ENCODE results near the gene ZFPM1.
A peak's percentile ranks its signal among the peaks of the same experiment; 100 is the strongest.

The ZFPM1 gene

DNA sequence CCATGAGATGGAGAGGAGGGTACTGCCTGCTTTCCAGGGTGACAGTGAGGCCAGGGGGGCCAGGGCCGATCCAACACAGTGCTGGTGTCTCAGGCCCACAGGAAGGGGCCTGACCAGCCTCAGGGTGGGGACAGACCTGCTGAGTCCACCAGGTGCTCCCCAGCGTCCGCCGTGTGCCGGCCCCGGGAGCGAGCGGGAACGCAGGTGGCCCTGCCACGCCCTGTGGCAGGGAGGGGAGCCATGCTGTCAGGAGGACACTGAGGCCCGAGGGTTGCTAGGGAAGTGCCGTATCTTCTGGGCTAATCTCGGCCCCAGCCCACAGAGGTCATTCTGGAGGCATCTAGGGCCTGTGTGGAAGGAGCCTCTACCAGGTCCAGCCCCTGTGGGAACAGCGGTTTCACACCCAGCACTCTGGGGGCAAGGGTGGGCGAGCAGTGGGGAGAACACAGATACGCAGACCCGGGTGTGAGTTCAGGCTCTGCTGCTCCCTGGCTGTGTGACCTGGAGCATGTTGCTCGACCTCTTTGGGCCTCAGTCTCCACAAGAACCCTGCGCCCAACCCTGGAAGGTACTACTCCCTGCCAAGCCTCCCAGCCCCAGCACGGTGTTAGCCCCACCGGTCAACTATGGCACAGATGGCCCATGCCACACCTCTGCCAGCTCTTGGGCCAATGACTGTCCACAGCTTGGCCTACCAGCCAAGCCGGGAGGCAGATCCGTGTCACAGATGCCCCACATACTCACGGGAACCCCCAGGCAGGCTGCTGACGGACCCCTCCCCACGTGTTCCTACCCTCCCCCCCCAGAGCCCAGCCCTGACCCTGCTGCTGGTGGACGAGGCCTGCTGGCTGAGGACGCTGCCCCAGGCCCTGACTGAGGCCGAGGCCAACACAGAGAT, 73.2 kb downstream of the ZFPM1 start:
- no peak for DNase-seq (ENCODE audit: low read depth in 2 of 2)

DNA sequence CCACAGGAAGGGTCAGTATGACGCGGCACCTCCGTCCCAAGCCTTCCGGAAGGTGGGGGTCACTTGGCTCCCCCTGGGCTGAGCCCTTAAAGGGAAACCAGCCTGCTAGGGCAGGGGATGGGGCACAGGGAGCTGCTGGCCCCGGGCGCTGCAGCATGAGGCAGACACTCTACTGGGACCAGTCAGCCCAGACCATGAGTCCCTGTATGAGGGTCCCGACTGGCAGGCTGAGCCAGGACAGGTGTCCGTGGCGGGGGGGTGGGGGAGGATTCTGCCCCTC, 73.8 kb downstream of the ZFPM1 start:
- DNase-seq (ENCODE audit: low read depth in 2 of 2), result no peak

DNA sequence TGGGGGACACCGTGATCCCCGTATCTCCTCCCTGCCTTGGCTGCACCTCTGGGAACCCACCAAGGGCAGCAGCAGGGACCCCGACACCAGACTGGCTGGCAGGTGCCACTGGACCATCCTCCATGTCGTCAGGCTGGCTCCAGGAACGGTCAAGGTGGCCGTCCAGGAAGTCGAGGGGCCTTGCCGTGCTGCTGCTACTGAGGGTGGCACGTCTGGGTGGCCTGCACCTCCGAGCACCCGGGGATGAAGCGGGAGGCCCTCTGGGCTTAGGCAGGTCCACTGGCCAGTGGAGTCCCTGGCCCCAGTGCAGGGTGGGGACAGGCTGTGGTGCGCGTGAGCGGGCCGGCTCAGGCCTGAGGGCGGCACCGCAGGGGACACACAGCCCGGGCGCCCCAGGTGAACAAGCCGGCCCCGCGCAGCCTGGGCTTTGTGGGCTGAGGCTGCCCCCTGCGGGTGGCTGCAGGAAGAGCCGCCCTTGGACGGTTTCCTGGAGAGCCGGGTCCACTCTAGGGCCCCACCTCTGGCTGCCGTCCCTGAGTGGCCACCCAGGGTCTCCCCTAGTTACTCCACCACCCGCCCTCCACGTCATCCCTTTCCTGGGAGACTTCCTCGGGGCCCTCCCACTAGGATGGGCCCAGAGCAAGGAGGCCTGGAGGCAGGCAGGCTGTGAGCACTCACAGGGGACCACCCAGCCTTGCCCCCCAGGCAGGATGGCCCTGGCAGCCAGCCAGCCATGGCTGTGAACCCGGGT, 74.3 kb downstream of the ZFPM1 start:
- DNase-seq (ENCODE audit: low read depth in 2 of 2), result peak; percentile 16 to 36

DNA sequence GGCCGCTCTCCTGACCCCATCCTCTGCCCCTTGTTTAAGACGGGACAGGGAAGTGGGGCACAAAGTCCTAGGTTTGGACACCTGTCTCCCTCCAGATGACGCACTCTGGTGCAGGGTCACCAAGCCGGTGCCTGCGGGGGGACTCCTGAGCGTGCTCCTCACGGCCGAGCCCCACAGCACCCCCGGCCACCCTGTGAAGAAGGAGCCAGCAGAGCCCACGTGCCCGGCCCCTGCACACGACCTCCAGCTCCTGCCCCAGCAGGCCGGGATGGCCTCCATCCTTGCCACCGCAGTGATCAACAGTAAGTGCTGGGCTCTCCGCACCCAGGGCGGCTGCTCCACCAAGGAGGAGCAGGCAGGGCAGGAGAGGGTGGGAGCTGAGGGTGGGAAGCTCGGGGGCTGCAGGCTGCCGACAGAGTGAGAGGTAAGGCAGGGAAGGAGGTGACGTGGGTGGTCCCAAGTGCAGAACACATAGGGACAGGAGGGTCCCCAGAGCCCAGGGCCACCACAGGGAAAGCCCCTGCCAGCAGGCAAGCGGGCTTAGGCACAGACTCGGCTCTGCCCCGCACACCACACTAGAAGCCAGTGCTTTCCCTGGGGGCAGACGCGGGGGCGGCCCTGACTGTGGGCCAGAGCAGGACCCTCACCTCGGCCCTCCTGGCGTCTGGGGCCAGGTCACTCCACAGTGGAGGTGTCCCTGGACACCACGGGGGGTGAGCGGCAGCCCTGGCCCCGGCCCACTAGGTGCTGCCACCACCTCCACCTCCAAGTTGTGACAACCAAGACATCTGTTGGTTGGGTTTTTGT, 75.1 kb downstream of the ZFPM1 start:
- DNase-seq (ENCODE audit: low read depth in 2 of 2), result no peak

DNA sequence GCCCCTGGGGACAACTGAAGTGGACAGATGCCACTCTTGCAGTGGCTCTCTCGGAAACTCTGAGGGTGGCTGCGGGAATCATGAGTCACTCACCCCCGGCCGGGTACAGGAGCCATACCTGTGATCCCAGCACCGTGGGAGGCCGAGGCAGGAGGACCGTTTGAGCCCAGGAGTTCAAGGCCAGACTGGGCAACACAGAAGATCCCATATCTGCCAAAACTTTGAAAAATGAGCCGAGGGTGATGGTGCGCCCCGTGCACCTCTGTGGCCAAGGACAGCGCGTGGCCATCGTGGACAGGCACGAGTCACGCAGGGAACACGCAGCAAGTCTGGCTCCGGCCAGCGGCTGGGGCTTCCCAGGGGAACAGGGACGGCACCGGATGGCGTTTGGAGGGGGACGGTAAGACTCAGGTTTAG, 75.8 kb downstream of the ZFPM1 start:
- DNase-seq (ENCODE audit: low read depth in 2 of 2), result no peak

DNA sequence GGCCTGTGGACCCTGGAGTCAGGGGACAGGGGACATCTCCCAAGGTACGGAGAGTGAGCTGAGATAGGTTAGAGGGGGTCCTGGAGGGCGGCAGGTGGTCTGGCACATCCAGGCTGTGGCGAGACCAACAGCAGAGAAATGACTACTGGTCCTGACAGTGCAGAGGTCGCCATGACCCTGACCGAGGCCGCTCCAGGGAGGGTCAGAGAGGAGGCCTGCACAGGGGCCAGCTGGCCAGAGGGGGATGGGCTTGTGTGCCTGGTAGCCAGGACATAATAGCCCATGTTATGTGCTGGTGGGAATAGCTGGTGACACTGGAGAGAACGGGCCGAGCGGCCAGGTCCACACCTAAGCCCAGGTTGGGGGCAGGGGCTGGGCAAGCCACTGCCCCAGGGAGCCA, 76.5 kb downstream of the ZFPM1 start:
- DNase-seq (ENCODE audit: low read depth in 2 of 2), result no peak

DNA sequence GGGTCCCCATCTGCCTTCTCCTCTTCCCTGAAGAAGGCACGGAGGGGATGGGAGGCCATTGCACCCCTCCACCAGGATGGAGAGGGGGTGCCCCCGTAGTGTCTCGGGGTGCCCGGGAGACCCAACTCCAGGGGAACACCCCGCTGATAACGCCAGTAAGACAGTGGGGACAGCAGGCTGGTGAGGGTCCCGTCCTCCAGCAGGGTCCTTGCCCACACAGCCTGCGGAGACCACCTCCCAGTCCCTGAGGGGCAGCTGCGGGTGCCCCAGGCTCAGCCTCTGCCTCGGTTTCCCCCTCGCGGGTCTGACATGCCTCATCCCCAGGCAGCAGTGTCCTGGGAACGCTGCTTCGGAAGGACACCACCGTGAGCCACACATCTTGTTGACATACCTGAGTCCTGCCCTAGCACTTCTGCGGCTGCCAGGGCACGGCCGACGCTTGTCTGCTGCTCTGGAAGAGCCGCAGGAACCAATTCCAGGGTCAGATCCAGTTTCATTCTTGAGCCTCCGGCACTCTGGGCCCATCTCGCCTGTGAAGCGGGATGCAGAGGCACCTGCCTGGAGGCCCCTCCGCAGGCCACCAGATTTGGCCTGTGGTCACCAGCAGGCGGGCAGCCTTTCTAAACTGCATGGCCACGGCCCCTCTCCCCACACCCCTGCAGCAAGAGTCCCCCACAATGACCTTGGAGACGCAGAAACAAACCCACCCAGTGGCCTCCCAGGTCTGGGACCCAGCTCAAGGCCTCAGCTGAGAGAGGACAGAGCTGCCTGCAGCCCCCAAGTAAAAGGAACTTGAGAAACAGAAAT, 77.2 kb downstream of the ZFPM1 start:
- DNase-seq (ENCODE audit: low read depth in 2 of 2), result no peak

DNA sequence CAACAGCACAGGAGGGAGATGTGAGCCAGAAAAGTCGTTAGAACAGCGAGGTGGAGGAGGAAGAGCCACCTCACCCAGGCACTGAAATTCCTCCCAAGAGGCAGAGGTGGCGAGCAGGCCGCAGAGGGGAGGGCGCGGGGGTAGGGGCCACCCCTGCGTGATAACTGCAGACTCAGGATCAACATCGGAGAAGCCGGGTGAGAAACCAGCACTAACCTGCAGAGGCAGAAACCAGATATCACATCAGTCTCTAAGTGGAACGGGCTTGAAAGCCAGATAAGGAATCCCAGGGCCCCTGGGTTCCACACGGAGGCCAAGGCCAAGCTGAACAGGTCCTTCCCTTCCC, 77.8 kb downstream of the ZFPM1 start:
- DNase-seq (ENCODE audit: low read depth in 2 of 2), result no peak

DNA sequence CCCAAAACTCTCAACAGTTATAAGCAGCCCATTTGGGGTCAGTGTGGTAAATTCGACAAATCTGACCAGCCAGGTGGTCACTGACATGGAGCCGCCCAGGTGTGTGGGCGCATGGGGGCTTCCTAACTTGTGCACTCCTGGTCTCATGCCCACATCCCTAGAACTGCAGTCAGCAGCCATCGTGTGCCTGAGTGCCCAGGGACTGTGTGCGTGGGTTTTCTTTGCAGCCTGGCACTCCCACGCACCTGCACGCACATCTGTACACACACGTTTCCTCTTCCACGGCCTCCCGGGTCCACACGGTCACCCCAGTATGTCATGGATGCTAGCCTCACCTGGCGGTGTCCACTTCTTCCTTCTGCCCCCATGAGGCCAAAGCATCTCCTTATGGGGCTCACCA, 78.3 kb downstream of the ZFPM1 start:
- DNase-seq (ENCODE audit: low read depth in 2 of 2), result no peak

DNA sequence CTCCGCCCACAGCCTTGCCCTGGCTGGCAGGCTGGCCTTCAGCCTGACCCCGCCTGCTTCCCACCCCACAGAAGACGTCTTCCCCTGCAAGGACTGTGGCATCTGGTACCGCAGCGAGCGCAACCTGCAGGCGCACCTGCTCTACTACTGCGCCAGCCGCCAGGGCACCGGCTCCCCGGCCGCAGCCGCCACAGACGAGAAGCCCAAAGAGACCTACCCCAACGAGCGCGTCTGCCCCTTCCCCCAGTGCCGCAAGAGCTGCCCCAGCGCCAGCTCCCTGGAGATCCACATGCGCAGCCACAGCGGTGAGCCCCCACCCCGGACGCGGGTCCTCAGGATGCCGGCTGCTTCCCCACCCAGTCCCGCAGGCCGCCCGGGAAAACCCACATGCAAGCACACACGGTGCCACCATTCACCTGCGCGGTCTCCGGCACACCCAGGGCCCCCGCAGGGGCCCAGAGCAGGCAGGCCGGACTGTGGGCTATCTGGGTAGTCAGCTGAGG, 78.9 kb downstream of the ZFPM1 start:
- no peak for DNase-seq (ENCODE audit: low read depth in 2 of 2)

DNA sequence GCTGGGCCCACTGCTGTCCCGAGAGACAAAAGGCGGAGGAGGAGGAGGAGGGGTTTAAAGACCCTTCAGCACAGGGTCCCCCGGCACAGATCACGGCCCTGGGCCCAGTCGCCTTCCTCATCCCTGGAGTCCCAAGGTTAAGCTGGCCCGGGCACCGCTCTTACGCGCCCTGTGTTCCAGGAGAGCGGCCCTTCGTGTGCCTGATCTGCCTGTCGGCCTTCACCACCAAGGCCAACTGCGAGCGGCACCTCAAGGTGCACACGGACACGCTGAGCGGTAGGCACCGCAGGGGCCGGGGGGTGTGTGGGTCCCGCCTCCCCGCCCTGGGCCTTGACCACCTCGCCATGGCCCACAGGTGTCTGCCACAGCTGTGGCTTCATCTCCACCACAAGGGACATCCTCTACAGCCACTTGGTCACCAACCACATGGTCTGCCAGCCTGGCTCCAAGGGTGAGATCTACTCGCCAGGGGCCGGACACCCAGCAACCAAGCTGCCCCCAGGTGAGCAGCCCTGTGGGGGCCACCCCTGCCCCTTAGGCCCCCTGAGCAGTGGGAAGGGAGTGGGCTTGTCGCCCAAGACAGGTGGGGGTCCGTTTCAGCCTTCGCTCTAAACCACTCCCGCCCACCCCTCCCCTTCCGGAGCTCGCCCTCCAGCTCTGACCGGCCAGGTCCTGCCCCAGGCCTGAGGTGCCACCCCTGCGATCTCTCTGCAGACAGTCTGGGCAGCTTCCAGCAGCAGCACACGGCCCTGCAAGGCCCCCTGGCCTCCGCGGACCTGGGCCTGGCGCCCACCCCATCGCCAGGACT, 79.6 kb downstream of the ZFPM1 start:
- DNase-seq (ENCODE audit: low read depth in 2 of 2), result no peak

DNA sequence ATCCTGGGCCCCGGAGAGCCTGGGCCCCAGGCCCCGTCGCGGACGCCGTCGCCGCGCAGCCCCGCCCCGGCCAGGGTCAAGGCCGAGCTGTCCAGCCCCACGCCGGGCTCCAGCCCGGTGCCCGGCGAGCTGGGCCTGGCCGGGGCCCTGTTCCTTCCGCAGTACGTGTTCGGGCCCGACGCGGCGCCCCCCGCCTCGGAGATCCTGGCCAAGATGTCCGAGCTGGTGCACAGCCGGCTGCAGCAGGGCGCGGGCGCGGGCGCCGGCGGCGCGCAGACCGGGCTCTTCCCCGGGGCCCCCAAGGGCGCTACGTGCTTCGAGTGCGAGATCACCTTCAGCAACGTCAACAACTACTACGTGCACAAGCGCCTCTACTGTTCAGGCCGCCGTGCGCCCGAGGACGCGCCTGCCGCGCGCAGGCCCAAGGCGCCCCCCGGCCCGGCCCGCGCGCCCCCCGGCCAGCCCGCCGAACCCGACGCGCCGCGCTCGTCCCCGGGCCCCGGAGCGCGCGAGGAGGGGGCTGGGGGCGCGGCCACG, 80.4 kb downstream of the ZFPM1 start:
- no peak for DNase-seq (ENCODE audit: low read depth in 2 of 2)

DNA sequence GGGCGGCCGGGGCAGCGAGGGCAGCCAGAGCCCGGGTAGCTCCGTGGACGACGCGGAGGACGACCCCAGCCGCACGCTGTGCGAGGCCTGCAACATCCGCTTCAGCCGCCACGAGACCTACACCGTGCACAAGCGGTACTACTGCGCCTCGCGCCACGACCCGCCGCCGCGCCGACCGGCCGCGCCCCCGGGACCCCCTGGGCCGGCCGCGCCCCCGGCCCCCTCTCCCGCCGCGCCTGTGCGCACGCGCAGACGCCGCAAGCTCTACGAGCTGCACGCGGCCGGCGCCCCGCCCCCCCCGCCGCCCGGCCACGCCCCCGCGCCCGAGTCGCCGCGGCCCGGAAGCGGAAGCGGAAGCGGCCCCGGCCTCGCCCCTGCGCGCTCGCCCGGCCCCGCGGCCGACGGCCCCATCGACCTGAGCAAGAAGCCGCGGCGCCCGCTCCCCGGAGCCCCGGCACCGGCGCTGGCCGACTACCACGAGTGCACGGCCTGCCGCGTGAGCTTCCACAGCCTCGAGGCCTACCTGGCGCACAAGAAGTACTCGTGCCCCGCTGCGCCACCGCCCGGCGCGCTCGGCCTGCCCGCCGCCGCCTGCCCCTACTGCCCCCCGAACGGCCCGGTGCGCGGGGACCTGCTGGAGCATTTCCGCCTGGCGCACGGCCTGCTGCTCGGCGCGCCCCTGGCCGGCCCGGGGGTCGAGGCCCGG, 81.0 kb downstream of the ZFPM1 start:
- peak; percentile 46 to 69 for DNase-seq (ENCODE audit: low read depth in 2 of 2)

DNA sequence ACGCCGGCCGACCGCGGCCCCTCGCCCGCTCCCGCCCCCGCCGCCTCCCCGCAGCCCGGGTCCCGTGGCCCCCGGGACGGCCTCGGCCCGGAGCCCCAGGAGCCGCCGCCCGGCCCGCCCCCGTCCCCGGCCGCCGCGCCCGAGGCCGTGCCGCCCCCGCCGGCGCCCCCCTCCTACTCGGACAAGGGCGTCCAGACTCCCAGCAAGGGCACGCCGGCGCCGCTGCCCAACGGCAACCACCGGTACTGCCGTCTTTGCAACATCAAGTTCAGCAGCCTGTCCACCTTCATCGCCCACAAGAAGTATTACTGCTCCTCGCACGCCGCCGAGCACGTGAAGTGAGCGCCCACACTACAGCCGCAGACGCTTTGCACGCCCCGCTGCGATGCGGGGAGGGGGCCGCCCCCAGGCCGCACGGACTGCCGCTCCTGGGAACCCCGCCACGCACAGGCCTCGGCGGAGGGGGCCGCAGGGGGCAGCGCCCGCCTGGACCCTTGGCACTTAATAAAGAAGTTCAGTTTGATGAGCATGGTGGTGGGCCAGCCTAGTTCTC, 81.6 kb downstream of the ZFPM1 start:
- DNase-seq (ENCODE audit: low read depth in 2 of 2), result no peak

DNA sequence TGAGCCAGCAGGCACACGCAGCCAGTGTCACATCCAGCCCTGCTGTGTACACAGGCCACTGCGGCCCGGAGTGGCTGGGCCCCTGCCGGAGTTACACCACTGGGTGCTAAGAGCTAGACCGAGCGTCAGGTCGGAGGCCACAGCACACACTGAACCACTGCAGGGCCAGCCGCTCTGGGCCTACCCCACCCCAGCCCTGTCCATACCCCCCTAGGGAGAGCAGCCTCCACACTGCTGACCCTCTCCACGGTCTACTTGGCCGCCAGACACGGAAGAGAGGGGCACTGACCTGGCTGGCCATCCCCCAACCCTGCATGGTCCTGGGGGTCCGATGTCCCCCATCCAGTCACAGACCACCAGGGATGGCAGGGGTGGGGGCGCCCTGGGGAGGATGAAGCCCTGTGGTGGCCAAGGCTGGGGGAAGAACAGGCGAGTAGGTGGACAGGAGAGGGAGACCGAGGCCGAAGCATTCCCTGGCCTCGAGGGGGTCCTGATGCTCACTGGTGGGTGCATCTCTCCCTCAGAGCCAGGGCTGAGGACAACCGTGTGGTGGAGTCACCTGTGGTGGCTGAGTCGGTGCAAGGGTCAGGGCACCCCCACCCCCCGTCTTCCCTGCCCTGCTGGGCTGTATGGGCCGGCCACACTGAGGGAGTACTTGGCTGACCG, 82.2 kb downstream of the ZFPM1 start:
- no peak for DNase-seq (ENCODE audit: low read depth in 2 of 2)

DNA sequence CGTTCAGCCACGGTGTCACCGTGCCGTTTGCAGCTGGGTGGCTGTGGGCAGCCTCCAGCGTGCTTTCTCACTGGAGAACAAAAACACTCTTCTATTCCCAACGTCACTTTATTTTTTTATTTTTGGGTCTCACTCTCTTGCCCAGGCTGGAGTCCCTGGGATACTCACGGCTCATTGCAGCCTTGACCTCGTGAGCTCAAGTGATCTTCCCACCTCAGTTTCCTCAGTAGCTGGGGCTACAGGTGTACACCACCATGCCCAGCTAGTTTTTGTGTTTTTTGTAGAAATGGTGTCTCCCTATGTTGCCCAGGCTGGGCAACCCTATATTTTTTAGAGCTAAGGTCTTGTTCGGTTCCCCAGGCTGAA, 82.8 kb downstream of the ZFPM1 start:
- DNase-seq (ENCODE audit: low read depth in 2 of 2), result no peak

DNA sequence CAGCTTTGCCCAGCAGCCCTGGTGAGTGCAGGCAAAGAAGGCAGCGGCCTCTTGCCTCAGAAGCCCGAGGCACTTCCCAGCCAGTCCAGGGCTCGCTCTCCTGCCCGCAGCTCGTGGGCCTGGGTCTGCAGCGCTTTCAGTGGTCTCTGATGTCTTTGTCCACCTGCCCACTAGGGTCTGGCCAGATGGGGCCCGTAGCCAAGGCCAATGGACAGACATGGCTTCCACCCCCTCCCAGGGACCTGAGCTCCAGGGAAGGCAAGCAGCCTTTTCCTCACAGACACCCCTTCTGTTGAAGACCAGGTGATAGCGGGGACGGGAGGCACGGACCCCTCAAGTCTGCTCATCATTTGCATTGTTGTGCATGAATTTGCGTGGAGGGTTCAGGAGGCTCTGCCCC, 83.4 kb downstream of the ZFPM1 start:
- DNase-seq (ENCODE audit: low read depth in 2 of 2), result no peak

DNA sequence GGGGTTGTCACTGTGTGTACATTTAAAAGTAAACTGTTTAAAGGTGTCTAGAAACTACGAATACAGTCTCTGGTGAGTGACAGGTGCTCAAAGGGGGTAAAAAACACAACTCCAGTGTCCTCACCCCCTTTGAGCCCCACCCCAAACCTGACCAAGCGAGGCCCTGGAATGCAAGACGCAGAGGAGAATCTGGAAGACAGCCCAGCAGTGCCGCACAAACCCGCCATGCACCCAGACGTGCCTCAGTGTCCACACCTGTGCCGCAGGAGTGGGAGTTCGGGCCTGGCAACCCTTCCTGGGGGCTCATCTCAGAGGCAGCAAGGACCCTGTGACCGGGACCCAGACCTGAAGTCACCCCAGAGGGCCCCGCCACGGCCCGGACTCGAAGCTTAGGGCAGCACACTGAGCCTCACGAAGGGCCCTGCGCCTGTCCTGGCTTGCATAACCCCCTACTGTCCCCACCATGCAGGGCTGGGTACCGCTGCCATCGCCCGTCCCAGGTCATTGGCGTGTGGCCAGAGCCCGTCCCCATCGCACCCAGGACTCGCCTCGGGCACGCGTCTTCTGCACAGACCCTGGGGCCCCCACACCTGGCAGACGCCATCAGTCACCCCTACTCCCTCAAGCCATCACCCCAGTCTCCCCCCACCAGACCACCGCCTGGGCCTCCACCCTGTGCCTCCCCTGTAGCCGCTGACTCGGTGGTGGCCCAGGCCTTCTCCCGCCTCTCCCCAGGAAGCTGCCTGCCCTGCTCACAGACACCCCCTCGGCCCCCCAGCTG, 84.1 kb downstream of the ZFPM1 start:
- no peak for DNase-seq (ENCODE audit: low read depth in 2 of 2)
